GM23248 (cell line): ENCODE measurements around the gene ABHD2. TPM values are rescaled to one million over a fixed set of nuclear protein-coding genes. Genes with fewer than 3 reads are reported as not detected.
"Not testable (repeated sequence)": the region's sequence is repeated elsewhere in the genome, so short reads cannot be mapped to it uniquely, and the experiment has no call there.

Experiments
- DNase-seq: peaks from one replicate; pipeline ENCODE4 v3.0.0-alpha.2; 2015
- H2AFZ ChIP-seq: fragments of 200-600 bp; sonication (generic); 2 replicates; pipeline ENCODE4 v1.6.1; 2016; ENCODE audit warnings: antibody characterized with exemption
- H3F3A ChIP-seq: fragments of 200-600 bp; sonication (generic); 2 replicates; pipeline ENCODE4 v1.6.1; 2016; ENCODE audit warnings: mild to moderate bottlenecking, antibody characterized with exemption, mixed run types; ENCODE audit not compliant: insufficient read depth
- H3K27ac ChIP-seq: fragments of 200-600 bp; sonication (generic); 2 replicates; pipeline ENCODE4 v1.5.1; 2016; ENCODE audit warnings: mild to moderate bottlenecking
- H3K27me3 ChIP-seq: fragments of 200-600 bp; sonication (generic); replicated peaks from 2 replicates; pipeline ENCODE4 v1.6.1; 2016; ENCODE audit warnings: mild to moderate bottlenecking; ENCODE audit not compliant: insufficient read depth
- H3K36me3 ChIP-seq: fragments of 200-600 bp; sonication (generic); 2 replicates; pipeline ENCODE4 v1.6.1; 2016; ENCODE audit warnings: low read depth, mild to moderate bottlenecking
- H3K4me1 ChIP-seq: fragments of 200-600 bp; sonication (generic); 2 replicates; pipeline ENCODE4 v1.6.1; 2016; ENCODE audit warnings: mild to moderate bottlenecking; ENCODE audit not compliant: insufficient read depth
- H3K4me2 ChIP-seq: fragments of 200-600 bp; sonication (generic); one replicate; pipeline ENCODE4 v1.6.1; 2016; ENCODE audit warnings: mild to moderate bottlenecking; ENCODE audit not compliant: unreplicated experiment
- H3K4me3 ChIP-seq: fragments of 200-600 bp; sonication (generic); 2 replicates; pipeline ENCODE4 v1.5.1; 2016; ENCODE audit warnings: mild to moderate bottlenecking
- H3K79me2 ChIP-seq: fragments of 200-600 bp; sonication (generic); 2 replicates; pipeline ENCODE4 v1.6.1; 2016; ENCODE audit warnings: mild to moderate bottlenecking; ENCODE audit not compliant: insufficient read depth
- H3K9ac ChIP-seq: fragments of 200-600 bp; sonication (generic); 2 replicates; pipeline ENCODE4 v1.6.1; 2016; ENCODE audit warnings: mild to moderate bottlenecking
- H3K9me2 ChIP-seq: fragments of 200-600 bp; sonication (generic); 2 replicates; pipeline ENCODE4 v1.6.1; 2016; ENCODE audit warnings: mixed run types, mild to moderate bottlenecking, moderate library complexity; ENCODE audit not compliant: insufficient read depth
- H3K9me3 ChIP-seq: fragments of 200-600 bp; sonication (generic); one replicate; pipeline ENCODE4 v1.6.1; 2017; ENCODE audit warnings: low read depth
- H4K20me1 ChIP-seq: fragments of 200-600 bp; sonication (generic); 2 replicates; pipeline ENCODE4 v1.6.0; 2016; ENCODE audit not compliant: insufficient read depth
- EZH2 ChIP-seq: fragments of 200-600 bp; sonication (generic); IDR thresholded peaks from 2 replicates; pipeline ENCODE4 v1.6.1; 2018; ENCODE audit warnings: antibody characterized with exemption, mild to moderate bottlenecking; ENCODE audit not compliant: insufficient read depth, poor library complexity, severe bottlenecking
- EZH2phosphoT487 ChIP-seq: fragments of 200-600 bp; sonication (generic); IDR thresholded peaks from 2 replicates; pipeline ENCODE4 v1.6.1; 2018; ENCODE audit warnings: antibody characterized with exemption, moderate library complexity, mild to moderate bottlenecking, low read depth; ENCODE audit not compliant: insufficient read depth
- WGBS, 2 experiments: methylation state at CpG; one replicate each; pipeline ENCODE4 v1.1.6; 2015 to 2017; ENCODE audit warnings: low lambda C conversion rate in 2 of 2, low coverage in 1 of 2; ENCODE audit errors: missing lambda C conversion rate in 2 of 2; 5-methylcytosine and 5-hydroxymethylcytosine counted together
- in situ Hi-C: fragments of 300-500 bp; cut with MboI; formaldehyde crosslinking; loops from 2 replicates; pipeline ENCODE4 v1.15.0; 2020
- polyA plus RNA-seq: library from polyadenylated mRNA; unstranded; fragments of >200 nt; fragmentation: Nextera tagmentation; extraction: Ambion mirVana; gene quantifications from 2 replicates; pipeline ENCODE4 v1.2.1, GENCODE V29; 2016
- total RNA-seq: library from RNA; depleted of rRNA; stranded (reverse); fragments of >200 nt; shearing (Covaris generic); gene quantifications from 2 replicates; pipeline ENCODE4 v1.2.3, GENCODE V29; 2014

Gene ABHD2
- total and polyA plus RNA-seq, 2 experiments from 2014 or later: 17.6 to 24.2 TPM

- Histone ChIP-seq H3K4me2 (no peak overlapping the region), H4K20me1 (no peaks in the 10 kb centered on the region), H3K4me1 (peaks cover 7% of the 10 kb centered on the region), H3K79me2 (no peaks in the 10 kb centered on the region), H2AFZ (no peak overlapping the region), H3K4me3 (no peak overlapping the region), H3K27me3 (no peaks in the 10 kb centered on the region), H3K9ac (no peak overlapping the region), H3K27ac (no peak overlapping the region), H3K9me3 (no peaks in the 10 kb centered on the region), H3K9me2 (no peaks in the 10 kb centered on the region), H3F3A (peaks cover 8% of the 10 kb centered on the region; the same call in 1 of the 2 replicates), H3K36me3 (no peaks in the 10 kb centered on the region)
- WGBS, 2 experiments: 98 to 99% methylated on average over 6 of the region's 6 CpGs
- no peak for DNase-seq
- TF ChIP-seq EZH2: no peak
- no peak for TF ChIP-seq EZH2phosphoT487
- in situ Hi-C loops: no loop called here
Measured at GRCh38 chr15:89083246-89083645, 5.0 kb upstream of the ABHD2 start.

- no peak for TF ChIP-seq EZH2phosphoT487
- H3K9ac ChIP-seq: no peak overlapping the region
- no peaks in the 10 kb centered on the region for H4K20me1 ChIP-seq
- no peak for DNase-seq
- H3K4me2 ChIP-seq: no peak overlapping the region
- H3K9me3 ChIP-seq: no peaks in the 10 kb centered on the region
- in situ Hi-C loops: no loop called here
- H2AFZ ChIP-seq: peak overlapping the region; percentile 32; the same call in 1 of the 2 replicates
- H3F3A ChIP-seq: peaks cover 17% of the 10 kb centered on the region; the same call in 1 of the 2 replicates
- peaks cover 12% of the 10 kb centered on the region for H3K4me1 ChIP-seq
- no peak overlapping the region for H3K4me3 ChIP-seq
- 52 to 53% methylated on average over 4 of the region's 4 CpGs for WGBS, 2 experiments
- H3K36me3 ChIP-seq: no peaks in the 10 kb centered on the region
- no peaks in the 10 kb centered on the region for H3K27me3 ChIP-seq
- peaks cover 8% of the 10 kb centered on the region; the same call in 1 of the 2 replicates for H3K79me2 ChIP-seq
- H3K27ac ChIP-seq: no peak overlapping the region
- H3K9me2 ChIP-seq: no peaks in the 10 kb centered on the region
Measured at GRCh38 chr15:89085289-89085926, 2.8 kb upstream of the ABHD2 start.

- WGBS, 2 experiments: 56 to 71% methylated on average over 1 of the region's 1 CpG
Measured at GRCh38 chr15:89085933-89086332, 2.3 kb upstream of the ABHD2 start.

GRCh38 chr15:89086390-89086789 is 1.9 kb upstream of the ABHD2 start:
- H3K9me3 ChIP-seq, H3K9me2 ChIP-seq, H3K9ac ChIP-seq, H4K20me1 ChIP-seq, H3K36me3 ChIP-seq, H3K27ac ChIP-seq, H2AFZ ChIP-seq, H3K4me3 ChIP-seq, in situ Hi-C loops, H3K27me3 ChIP-seq, H3K4me2 ChIP-seq, DNase-seq: not testable (repeated sequence)
- 97% methylated on average over 5 of the region's 5 CpGs for WGBS, 2 experiments
- Histone ChIP-seq H3F3A (peaks cover 22% of the 10 kb centered on the region), H3K79me2 (peaks cover 11% of the 10 kb centered on the region), H3K4me1 (peaks cover 21% of the 10 kb centered on the region)

More at GRCh38 chr15:89085933-89086332, 2.3 kb upstream of the ABHD2 start:
- H3K4me3 ChIP-seq, H3K9ac ChIP-seq, H3K27ac ChIP-seq, H3K27me3 ChIP-seq, DNase-seq, in situ Hi-C loops, H3K4me2 ChIP-seq, H3K9me2 ChIP-seq, H4K20me1 ChIP-seq, H3K9me3 ChIP-seq, H3K36me3 ChIP-seq, H3K79me2 ChIP-seq: not testable (repeated sequence)
- Histone ChIP-seq H2AFZ (peak overlapping the region; percentile 32; the same call in 1 of the 2 replicates), H3K4me1 (peaks cover 16% of the 10 kb centered on the region), H3F3A (peaks cover 18% of the 10 kb centered on the region)
